PC-9 (cell line): ENCODE measurements around the gene TAS2R3.

ENCODE experiments used
- EZH2 ChIP-seq: fragments of 200-600 bp; sonication (generic); IDR thresholded peaks from 2 replicates; pipeline ENCODE4 v1.8.0; 2017; ENCODE audit warnings: antibody characterized with exemption, low read depth
- TF ChIP-seq, protein P1 (sequence below): fragments of 200-600 bp; sonication (generic); conservative IDR thresholded peaks from 2 replicates; pipeline ENCODE4 v1.6.1; 2017; ENCODE audit warnings: mixed run types, antibody characterized with exemption, mild to moderate bottlenecking, moderate library complexity

DNA sequence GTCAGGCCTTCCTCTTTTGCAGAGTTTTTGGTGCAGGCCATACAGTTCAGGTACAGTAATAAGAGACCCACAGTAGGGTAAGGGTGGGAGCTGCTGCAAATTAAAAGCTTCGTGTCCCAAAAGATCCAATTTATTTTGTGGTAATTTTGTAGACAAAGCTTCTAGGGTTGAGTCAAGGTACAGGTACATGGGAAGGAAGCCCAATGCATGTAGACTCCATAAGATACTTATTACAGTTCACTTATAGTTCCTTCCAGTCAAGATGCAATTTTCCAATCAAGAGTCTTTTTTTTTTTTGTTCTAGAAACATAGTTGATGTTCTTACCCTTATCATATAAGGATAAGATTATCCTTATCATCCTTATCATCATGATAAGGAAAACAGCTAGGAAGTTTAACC lies 12.5 kb downstream of the TAS2R3 start, which contains the start of gene TAS2R4:
- TF ChIP-seq, protein P1, sequence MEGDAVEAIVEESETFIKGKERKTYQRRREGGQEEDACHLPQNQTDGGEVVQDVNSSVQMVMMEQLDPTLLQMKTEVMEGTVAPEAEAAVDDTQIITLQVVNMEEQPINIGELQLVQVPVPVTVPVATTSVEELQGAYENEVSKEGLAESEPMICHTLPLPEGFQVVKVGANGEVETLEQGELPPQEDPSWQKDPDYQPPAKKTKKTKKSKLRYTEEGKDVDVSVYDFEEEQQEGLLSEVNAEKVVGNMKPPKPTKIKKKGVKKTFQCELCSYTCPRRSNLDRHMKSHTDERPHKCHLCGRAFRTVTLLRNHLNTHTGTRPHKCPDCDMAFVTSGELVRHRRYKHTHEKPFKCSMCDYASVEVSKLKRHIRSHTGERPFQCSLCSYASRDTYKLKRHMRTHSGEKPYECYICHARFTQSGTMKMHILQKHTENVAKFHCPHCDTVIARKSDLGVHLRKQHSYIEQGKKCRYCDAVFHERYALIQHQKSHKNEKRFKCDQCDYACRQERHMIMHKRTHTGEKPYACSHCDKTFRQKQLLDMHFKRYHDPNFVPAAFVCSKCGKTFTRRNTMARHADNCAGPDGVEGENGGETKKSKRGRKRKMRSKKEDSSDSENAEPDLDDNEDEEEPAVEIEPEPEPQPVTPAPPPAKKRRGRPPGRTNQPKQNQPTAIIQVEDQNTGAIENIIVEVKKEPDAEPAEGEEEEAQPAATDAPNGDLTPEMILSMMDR: no peak
- no peak for TF ChIP-seq EZH2
